Tibial artery (tissue), 4 donors: Measurements from ENCODE around the gene KCNMA1.

Experiments used
- DNase-seq, 2 donors: peaks; one replicate each; pipeline ENCODE4 v3.0.0-alpha.2; 2019
- H3K27ac ChIP-seq, 2 donors: fragments of 200-600 bp; sonication (generic) in 1 of 2; 1 replicate in 1 of 2; 2 replicates in 1 of 2; pipeline ENCODE4 v1.5.1; 2018 to 2019; ENCODE audit warnings: mild to moderate bottlenecking in 1 of 2
- H3K27me3 ChIP-seq, 2 donors: fragments of 200-600 bp; sonication (generic) in 1 of 2; one replicate each; pipeline versions ENCODE4 v1.5.1 to v1.6.0; 2016 to 2019
- H3K36me3 ChIP-seq, 3 donors: fragments of 200-600 bp; sonication (generic) in 2 of 3; one replicate each; pipeline ENCODE4 v1.5.1; 2016 to 2019; ENCODE audit warnings: mild to moderate bottlenecking in 2 of 3
- H3K4me1 ChIP-seq, 4 donors: fragments of 200-600 bp; sonication (generic) in 2 of 4; 1 replicate in 3 of 4; 2 replicates in 1 of 4; pipeline ENCODE4 v1.5.1; 2016 to 2019
- H3K4me3 ChIP-seq, 2 donors: fragments of 200-600 bp; sonication (generic) in 1 of 2; 1 replicate in 1 of 2; 2 replicates in 1 of 2; pipeline ENCODE4 v1.5.1; 2018 to 2019; ENCODE audit warnings: mild to moderate bottlenecking in 2 of 2
- H3K9me3 ChIP-seq, 3 donors: fragments of 200-600 bp; sonication (generic) in 1 of 3; one replicate each; pipeline ENCODE4 v1.5.1; 2016 to 2019
- intact Hi-C: fragments of 100-400 bp; cut with DNase I; formaldehyde crosslinking; loops from one replicate; pipeline ENCODE4 v1.15.0; 2023; ENCODE audit warnings: low total_unique reads
- TF ChIP-seq, protein P1 (sequence below), 2 experiments: fragments of 200-600 bp in 1 of 2; fragments of 450-650 bp in 1 of 2; IDR thresholded peaks; one replicate each; pipeline ENCODE4 v1.5.1; 2017 to 2019; ENCODE audit warnings: antibody characterized with exemption in 2 of 2, mild to moderate bottlenecking in 1 of 2, moderate library complexity in 1 of 2

Gene KCNMA1

GRCh38 chr10:76935941-76936613 is 701.5 kb downstream of the KCNMA1 start:
- Histone ChIP-seq H3K36me3 (peaks cover 0 to 11% (median under 1%) of the 10 kb centered on the region in 3 donors), H3K4me3 (no peak overlapping the region), H3K27me3 (no peaks in the 10 kb centered on the region), H3K9me3 (no peaks in the 10 kb centered on the region), H3K4me1 (no peaks in the 10 kb centered on the region), H3K27ac (no peak overlapping the region)
- no peak for DNase-seq
- TF ChIP-seq, protein P1, sequence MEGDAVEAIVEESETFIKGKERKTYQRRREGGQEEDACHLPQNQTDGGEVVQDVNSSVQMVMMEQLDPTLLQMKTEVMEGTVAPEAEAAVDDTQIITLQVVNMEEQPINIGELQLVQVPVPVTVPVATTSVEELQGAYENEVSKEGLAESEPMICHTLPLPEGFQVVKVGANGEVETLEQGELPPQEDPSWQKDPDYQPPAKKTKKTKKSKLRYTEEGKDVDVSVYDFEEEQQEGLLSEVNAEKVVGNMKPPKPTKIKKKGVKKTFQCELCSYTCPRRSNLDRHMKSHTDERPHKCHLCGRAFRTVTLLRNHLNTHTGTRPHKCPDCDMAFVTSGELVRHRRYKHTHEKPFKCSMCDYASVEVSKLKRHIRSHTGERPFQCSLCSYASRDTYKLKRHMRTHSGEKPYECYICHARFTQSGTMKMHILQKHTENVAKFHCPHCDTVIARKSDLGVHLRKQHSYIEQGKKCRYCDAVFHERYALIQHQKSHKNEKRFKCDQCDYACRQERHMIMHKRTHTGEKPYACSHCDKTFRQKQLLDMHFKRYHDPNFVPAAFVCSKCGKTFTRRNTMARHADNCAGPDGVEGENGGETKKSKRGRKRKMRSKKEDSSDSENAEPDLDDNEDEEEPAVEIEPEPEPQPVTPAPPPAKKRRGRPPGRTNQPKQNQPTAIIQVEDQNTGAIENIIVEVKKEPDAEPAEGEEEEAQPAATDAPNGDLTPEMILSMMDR (IDR thresholded peaks at IDR 0.05), result no peak
- intact Hi-C loops, result no loop called here

DNA sequence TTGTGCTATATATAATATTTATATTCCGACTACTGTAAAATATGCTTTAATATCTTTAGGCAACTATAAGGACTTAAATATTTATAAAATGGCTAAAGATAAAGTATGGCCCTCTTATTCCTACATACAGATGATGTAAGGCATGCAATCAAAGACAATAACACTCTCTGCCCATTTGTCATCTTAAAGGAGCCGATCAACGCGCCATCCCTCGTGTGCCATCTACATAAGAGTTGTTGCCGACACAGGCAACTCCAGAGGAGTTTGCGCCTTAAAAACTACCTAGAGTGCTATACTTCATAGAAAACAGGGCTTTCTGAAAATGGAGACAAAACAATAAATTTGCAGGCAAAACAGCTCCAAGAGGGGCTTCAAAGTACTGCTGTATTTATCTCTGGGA is 709.0 kb downstream of the KCNMA1 start:
- no peaks in the 10 kb centered on the region for H3K4me1 ChIP-seq
- no peaks in the 10 kb centered on the region for H3K9me3 ChIP-seq
- no peak overlapping the region for H3K27ac ChIP-seq
- H3K4me3 ChIP-seq, result no peak overlapping the region
- no peaks in the 10 kb centered on the region for H3K27me3 ChIP-seq
- intact Hi-C loops, result no loop called here
- no peaks in the 10 kb centered on the region for H3K36me3 ChIP-seq
- TF ChIP-seq, protein P1 (IDR thresholded peaks at IDR 0.05), result no peak
- DNase-seq, result no peak

DNA sequence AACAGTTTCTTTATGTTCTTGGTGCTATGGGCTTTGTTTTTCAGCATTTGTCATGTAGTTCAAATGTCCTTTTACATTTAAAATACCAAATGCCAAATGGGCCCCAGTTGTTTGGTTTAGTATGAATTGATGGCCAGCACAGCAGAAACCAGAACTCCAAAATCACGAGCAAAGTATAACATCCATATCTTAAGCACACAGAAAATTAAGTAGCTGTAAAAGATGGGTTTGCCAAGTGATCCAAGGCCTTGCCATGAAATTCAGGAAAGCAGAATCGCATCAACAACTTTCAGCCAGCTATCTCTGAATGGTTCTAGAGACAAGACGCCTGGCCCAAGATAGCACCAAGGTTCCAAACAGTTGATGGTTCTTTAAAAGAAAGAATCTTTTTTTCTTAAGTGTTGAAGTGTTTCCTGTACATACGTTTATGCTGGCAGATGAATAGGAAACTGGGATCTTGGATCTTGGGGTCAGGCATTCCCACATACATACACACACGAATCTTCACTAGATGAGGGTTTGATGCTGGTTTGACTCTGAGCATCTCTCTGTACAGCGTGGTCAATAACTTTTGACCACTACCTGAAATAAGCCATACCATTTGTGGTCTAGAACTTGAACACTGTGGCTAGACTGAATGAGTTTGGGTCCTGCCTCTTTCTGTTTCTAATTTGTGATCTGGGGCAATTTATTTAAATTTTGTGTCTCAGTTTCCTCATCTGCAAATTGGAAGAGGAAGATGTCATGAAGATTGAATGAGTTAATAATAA is 711.8 kb downstream of the KCNMA1 start:
- Histone ChIP-seq H3K9me3 (no peaks in the 10 kb centered on the region), H3K36me3 (no peaks in the 10 kb centered on the region), H3K4me3 (no peak overlapping the region), H3K27ac (no peak overlapping the region), H3K4me1 (peaks cover 0 to 14% (median 0%) of the 10 kb centered on the region in 4 donors), H3K27me3 (no peaks in the 10 kb centered on the region)
- no peak for DNase-seq
- TF ChIP-seq, protein P1 (IDR thresholded peaks at IDR 0.05), result no peak
- intact Hi-C loops, result no loop called here

- TF ChIP-seq, protein P1 (IDR thresholded peaks at IDR 0.05), result no peak
- no peaks in the 10 kb centered on the region for H3K36me3 ChIP-seq
- H3K4me1 ChIP-seq, result peaks cover 0 to 27% (median under 1%) of the 10 kb centered on the region in 4 donors
- H3K9me3 ChIP-seq, result no peaks in the 10 kb centered on the region
- H3K27me3 ChIP-seq, result no peaks in the 10 kb centered on the region
- intact Hi-C loops, result no loop called here
- DNase-seq, result no peak
- no peak overlapping the region for H3K4me3 ChIP-seq
- H3K27ac ChIP-seq, result no peak overlapping the region
Observed at GRCh38 chr10:76922666-76923065, 714.9 kb downstream of the KCNMA1 start.

DNA sequence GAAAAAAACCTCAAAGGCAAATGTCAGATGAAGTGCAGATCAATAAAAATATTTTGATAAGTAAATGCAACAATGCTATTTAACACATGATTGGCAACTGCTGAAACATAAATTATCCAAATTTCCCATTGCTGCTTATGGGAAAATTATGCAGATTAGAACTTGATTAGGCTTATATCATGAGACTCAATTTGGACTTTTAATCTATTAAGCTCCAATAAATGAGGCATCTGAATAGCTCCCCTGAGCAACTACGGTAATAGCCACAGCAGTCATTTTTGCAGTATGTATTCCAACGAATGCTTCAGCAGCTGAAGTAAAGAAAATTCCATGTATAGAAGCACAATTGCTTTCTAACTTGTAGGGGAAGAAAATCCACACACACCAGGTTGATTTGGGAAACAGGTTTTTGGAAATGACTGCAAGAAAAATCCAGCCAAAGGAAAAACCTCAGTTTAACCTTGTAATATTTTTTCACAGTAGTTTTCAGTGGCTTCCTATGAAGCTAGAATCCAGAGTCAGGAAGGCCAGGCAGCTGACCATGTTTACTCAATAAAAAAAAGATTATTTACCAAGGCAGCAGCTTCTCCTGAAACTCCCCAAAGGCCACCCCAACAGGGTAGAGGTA is 716.1 kb downstream of the KCNMA1 start:
- intact Hi-C loops, result no loop called here
- TF ChIP-seq, protein P1 (IDR thresholded peaks at IDR 0.05), result no peak
- no peak for DNase-seq
- H3K4me3 ChIP-seq, result no peak overlapping the region
- peaks cover 0 to 31% (median 1%) of the 10 kb centered on the region in 4 donors for H3K4me1 ChIP-seq
- no peaks in the 10 kb centered on the region for H3K36me3 ChIP-seq
- H3K27me3 ChIP-seq, result no peaks in the 10 kb centered on the region
- no peak overlapping the region for H3K27ac ChIP-seq
- no peaks in the 10 kb centered on the region for H3K9me3 ChIP-seq
